ENCODE measurements around the gene MYH10. TPM values are rescaled to one million over a fixed set of nuclear protein-coding genes. Genes with fewer than 3 reads are reported as not detected.
A peak's percentile ranks its signal among the peaks of the same experiment; 100 is the strongest.

MYH10 gene
- 2.0 and 3.4 TPM in 2 replicates for total RNA-seq

DNA sequence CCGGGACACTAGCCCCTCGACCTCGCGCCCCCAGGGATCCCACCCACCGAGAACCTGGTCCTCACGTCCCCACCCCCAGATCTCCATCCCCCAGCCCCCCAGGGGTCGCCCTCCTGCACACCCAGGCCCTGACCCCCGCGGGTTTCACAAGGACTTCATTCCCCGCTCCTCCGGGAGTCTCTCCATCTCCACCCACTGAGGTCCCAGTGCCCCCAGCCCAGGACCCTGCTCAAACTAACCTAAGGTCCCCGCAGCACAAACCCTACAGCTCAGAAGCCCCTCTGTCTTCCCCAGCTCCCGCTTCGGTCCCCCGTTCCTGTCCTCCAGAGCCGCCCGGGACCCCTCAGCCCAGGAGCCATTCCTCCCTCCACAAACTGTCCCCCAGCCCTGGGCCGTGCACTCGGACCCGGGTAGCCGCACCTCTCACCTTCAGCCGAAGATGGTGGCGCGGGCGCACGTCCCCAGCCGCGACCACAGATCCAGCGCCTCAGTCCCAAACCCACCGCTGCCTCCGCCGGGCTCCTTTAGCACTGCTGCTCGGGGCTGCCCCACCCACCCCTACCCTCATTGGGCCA is at the start of gene MYH10:
Gene MYH10, minus strand, starts transcription at position 499 of the 575 bp plus-strand sequence. CDS start 7,479 bp downstream, outside the sequence.
- CTCF ChIA-PET, result no interaction called here
- H3K4me3 Mint-ChIP-seq, result peak within 1 kb of the TSS; percentile 97
- TF ChIP-seq CTCF (IDR thresholded peaks at IDR 0.05), result no peak
- ATAC-seq (ENCODE audit: low read depth) (no peak), DNase-seq (no peak)
- POLR2A ChIA-PET, result interaction anchor here (0.6 to 1.6 kb wide), 4 partner anchors 109 to 1872 kb away, joined by 3 to 7 read pairs (median 4); partner anchors contain the start of gene NDEL1
- intact Hi-C loops (cut with micrococcal nuclease), result loop anchor here (2.0 to 10.0 kb wide), 5 partner anchors 116 to 947 kb away; partner anchors contain the start of genes CFAP52, NDEL1, NTN1 and STX8
- peaks cover 19% of the 10 kb centered on the region for H3K4me1 Mint-ChIP-seq
- H3K36me3 Mint-ChIP-seq (ENCODE audit: low read depth), result no peaks in the 10 kb centered on the region
- H3K27ac Mint-ChIP-seq, result peak within 1 kb of the TSS; percentile 61
- H3K27me3 Mint-ChIP-seq, result peaks cover 37% of the 10 kb centered on the region
- H3K9me3 Mint-ChIP-seq, result no peaks in the 10 kb centered on the region

DNA sequence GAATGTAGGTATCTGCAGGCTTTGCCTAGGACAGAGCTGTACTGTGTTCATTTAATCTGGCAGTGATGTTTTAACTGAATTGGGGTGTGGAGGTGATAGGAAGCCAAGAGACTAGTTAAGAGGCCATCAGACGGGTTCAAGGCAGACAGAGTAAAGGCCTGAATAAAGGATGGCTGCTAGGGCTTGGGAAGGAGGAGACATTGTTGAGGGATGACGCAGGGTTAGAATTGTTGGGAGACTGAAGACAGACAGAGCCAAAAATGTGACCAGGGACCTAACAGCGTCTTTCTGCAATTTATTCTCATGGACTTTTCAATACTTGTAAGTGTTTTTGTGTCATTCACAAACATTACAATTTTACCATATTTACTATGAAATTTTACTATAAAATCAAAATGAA is 48.6 kb upstream of the MYH10 start:
- ChIA-PET POLR2A (no interaction called here), CTCF (no interaction called here)
- TF ChIP-seq CTCF (IDR thresholded peaks at IDR 0.05), result no peak
- Mint-ChIP-seq H3K4me3 (no peak overlapping the region), H3K36me3 (ENCODE audit: low read depth) (no peaks in the 10 kb centered on the region), H3K4me1 (no peaks in the 10 kb centered on the region), H3K27ac (no peak overlapping the region), H3K9me3 (peaks cover 5% of the 10 kb centered on the region), H3K27me3 (peaks cover 27% of the 10 kb centered on the region)
- DNase-seq (no peak), ATAC-seq (ENCODE audit: low read depth) (no peak)
- intact Hi-C loops (cut with micrococcal nuclease), result no loop called here

DNA sequence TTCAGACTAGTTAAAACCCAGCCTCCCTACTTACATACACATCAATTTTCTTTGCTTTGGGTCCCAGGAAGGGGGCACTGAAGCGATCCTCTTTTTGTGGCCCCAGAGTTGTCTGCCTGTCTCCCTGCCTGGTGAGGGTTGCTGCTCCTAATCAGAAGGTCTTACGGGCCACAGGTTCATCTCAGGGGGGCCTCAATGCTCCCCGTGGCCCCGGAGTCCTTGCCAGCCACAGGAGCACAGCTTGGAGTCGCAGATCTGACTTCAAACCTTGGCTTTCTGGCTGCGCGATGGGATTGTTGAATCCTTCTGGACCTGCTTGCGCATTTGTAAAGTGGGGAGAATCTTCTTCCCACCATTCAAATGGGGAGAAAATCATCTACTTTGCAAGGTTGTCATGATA is 44.8 kb upstream of the MYH10 start:
- no peak for ATAC-seq (ENCODE audit: low read depth)
- intact Hi-C loops (cut with micrococcal nuclease), result no loop called here
- no peak overlapping the region for H3K4me3 Mint-ChIP-seq
- no peak for DNase-seq
- peaks cover 5% of the 10 kb centered on the region for H3K9me3 Mint-ChIP-seq
- CTCF ChIA-PET, result no interaction called here
- no peaks in the 10 kb centered on the region for H3K4me1 Mint-ChIP-seq
- POLR2A ChIA-PET, result no interaction called here
- no peaks in the 10 kb centered on the region for H3K36me3 Mint-ChIP-seq (ENCODE audit: low read depth)
- no peak overlapping the region for H3K27ac Mint-ChIP-seq
- no peak for TF ChIP-seq CTCF (IDR thresholded peaks at IDR 0.05)
- peaks cover 21% of the 10 kb centered on the region for H3K27me3 Mint-ChIP-seq

DNA sequence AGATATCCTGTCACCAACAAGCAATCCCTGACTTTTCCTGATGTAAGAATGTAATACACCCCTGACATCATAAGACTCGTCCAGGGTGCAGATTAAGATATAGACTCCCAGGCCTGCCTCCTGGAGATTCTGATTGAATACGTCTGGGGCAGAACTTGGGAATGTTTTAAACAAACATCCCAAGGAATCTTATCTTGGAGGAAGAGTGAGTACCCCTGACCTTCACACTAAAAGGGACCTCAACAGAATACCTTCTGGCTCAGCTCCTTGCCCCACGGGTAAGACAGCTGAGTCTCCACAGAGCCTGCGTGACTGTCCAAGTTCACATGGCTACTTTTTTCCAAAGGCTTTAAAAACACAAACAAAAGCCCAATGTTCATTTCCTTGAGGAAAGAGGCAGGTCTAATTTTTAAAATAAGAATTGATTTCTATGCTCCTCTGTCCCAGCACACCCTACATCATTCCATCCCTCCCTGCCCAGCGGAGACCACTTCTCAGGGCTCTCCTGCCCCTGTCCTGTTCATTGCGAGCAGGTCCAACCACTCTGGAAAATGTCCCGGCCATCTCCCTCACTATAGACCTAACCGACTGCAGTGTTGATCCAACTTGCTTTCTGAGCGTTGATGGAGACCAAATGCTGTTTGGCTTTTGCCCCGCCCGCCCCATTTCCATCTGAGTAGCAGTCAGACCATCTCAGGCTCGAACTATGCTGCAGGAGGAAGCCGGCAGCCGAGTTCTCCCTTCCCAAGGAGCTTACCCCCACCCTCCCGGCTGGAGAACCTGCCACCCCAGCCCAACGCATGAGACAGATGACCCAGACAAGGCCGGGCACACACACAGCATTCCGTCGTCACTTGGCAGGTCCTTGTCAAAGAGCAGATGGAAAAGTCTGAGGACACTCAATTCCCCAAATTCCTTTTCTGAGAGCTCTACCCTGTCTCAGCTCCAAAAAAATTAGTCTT is 44.1 kb upstream of the MYH10 start:
- ATAC-seq (ENCODE audit: low read depth) (no peak), DNase-seq (no peak)
- ChIA-PET POLR2A (no interaction called here), CTCF (no interaction called here)
- Mint-ChIP-seq H3K27me3 (peaks cover 16% of the 10 kb centered on the region), H3K36me3 (ENCODE audit: low read depth) (no peaks in the 10 kb centered on the region), H3K4me1 (no peaks in the 10 kb centered on the region), H3K4me3 (no peak overlapping the region), H3K9me3 (peaks cover 5% of the 10 kb centered on the region), H3K27ac (no peak overlapping the region)
- intact Hi-C loops (cut with micrococcal nuclease), result no loop called here
- TF ChIP-seq CTCF (IDR thresholded peaks at IDR 0.05), result no peak

DNA sequence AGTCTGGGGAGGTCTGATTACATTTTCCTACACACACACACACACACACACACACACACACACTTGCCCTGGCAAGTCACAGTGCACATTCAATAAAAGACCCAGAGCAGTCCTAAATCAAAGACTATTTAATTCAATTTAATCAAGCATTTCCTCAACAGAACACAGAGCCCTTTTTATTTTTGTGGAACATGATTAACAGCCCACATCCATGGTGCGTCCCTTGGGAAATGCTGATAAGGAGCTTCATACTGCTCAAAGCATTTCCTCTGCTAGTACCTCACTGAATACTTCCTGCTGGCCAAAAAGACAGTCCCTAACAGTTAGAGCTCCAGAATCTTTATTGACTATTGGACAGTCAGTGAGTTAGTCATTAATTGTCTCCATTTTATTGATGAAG is 43.1 kb upstream of the MYH10 start:
- H3K9me3 Mint-ChIP-seq, result peaks cover 1% of the 10 kb centered on the region
- H3K27me3 Mint-ChIP-seq, result peaks cover 10% of the 10 kb centered on the region
- ATAC-seq (ENCODE audit: low read depth), result no peak
- no peaks in the 10 kb centered on the region for H3K4me1 Mint-ChIP-seq
- intact Hi-C loops (cut with micrococcal nuclease), result no loop called here
- H3K27ac Mint-ChIP-seq, result no peak overlapping the region
- TF ChIP-seq CTCF (IDR thresholded peaks at IDR 0.05), result no peak
- ChIA-PET CTCF (no interaction called here), POLR2A (no interaction called here)
- no peaks in the 10 kb centered on the region for H3K36me3 Mint-ChIP-seq (ENCODE audit: low read depth)
- no peak for DNase-seq
- no peak overlapping the region for H3K4me3 Mint-ChIP-seq
